IMR-90 (cell line): ENCODE results near the gene OR13C5. TPM values are rescaled to one million over a fixed set of nuclear protein-coding genes. Genes with fewer than 3 reads are reported as not detected.

Experiments used
- ATAC-seq: fragments of 200-7000 bp; cut with Tn5 transposase; 2 replicates; pipeline ENCODE4 v1.9.1; 2020; ENCODE audit warnings: low read depth, mild to moderate bottlenecking, moderate library complexity
- BruUV-seq: library from RNA; stranded (reverse); fragments of 400-500 nt; replicated peaks from 2 replicates; lab custom pipeline; 2021; lab: Mats Ljungman, UMichigan
- CTCF ChIA-PET: fragments of 300-600 bp; formaldehyde crosslinking; extraction: SDS; loops from one replicate; lab custom pipeline; 2021; ENCODE audit warnings: antibody characterized with exemption; lab: Yijun Ruan, JAX
- POLR2A ChIA-PET: fragments of 300-600 bp; sonication (Branson Sonifier 250); formaldehyde crosslinking; loops from one replicate; lab custom pipeline; 2022; ENCODE audit warnings: antibody characterized with exemption; ENCODE audit not compliant: unreplicated experiment; lab: Charles Lee
- DNase-seq: peaks from one replicate; pipeline ENCODE4 v3.0.0; 2013
- H2AFZ ChIP-seq: replicated peaks from 2 replicates; pipeline ENCODE3; 2013; ENCODE audit warnings: low read length, mild to moderate bottlenecking; ENCODE audit not compliant: poor library complexity
- H2AK5ac ChIP-seq: 2 replicates; pipeline ENCODE4 v1.6.1; 2013; ENCODE audit warnings: low read depth, low read length, inconsistent platforms
- H2AK9ac ChIP-seq: replicated peaks from 2 replicates; pipeline ENCODE3; 2013; ENCODE audit warnings: mild to moderate bottlenecking, low read depth, low read length, moderate library complexity; ENCODE audit not compliant: poor library complexity
- H2BK120ac ChIP-seq: 2 replicates; pipeline ENCODE4 v1.6.1; 2013; ENCODE audit warnings: low read depth, low read length, inconsistent platforms
- H2BK15ac ChIP-seq: 3 replicates; pipeline ENCODE4 v1.6.1; 2013; ENCODE audit warnings: low read depth, low read length, inconsistent platforms
- H2BK20ac ChIP-seq: 2 replicates; pipeline ENCODE4 v1.6.1; 2013; ENCODE audit warnings: low read depth, mild to moderate bottlenecking, inconsistent platforms, low read length, moderate library complexity
- H2BK5ac ChIP-seq: 2 replicates; pipeline ENCODE4 v1.6.1; 2013; ENCODE audit warnings: mild to moderate bottlenecking, low read depth, low read length, inconsistent platforms; ENCODE audit not compliant: poor library complexity, severe bottlenecking
- H3K14ac ChIP-seq: replicated peaks from 2 replicates; pipeline ENCODE4 v1.6.1; 2013; ENCODE audit warnings: low read depth, low read length, inconsistent platforms
- H3K18ac ChIP-seq: 2 replicates; pipeline ENCODE4 v1.6.1; 2013; ENCODE audit warnings: low read depth, low read length, control low read depth
- H3K23ac ChIP-seq: 2 replicates; pipeline ENCODE4 v1.6.1; 2013; ENCODE audit warnings: low read depth, low read length, inconsistent platforms
- H3K27ac ChIP-seq: 2 replicates; pipeline ENCODE4 v1.5.1; 2013; ENCODE audit warnings: mild to moderate bottlenecking, control low read depth, low read length; ENCODE audit not compliant: insufficient read depth
- H3K27me3 ChIP-seq: 2 replicates; pipeline ENCODE4 v1.6.1; 2013; ENCODE audit warnings: low read length; ENCODE audit not compliant: control insufficient read depth, insufficient read depth
- H3K36me3 ChIP-seq: 2 replicates; pipeline ENCODE4 v1.6.1; 2013; ENCODE audit warnings: low read length, mixed read lengths; ENCODE audit not compliant: control insufficient read depth, insufficient read depth
- H3K4ac ChIP-seq: 2 replicates; pipeline ENCODE4 v1.6.1; 2013; ENCODE audit warnings: low read depth, low read length, inconsistent platforms
- H3K4me1 ChIP-seq: 2 replicates; pipeline ENCODE4 v1.6.1; 2013; ENCODE audit warnings: low read length, mixed read lengths; ENCODE audit not compliant: control insufficient read depth, insufficient read depth
- H3K4me2 ChIP-seq: 2 replicates; pipeline ENCODE4 v1.6.1; 2013; ENCODE audit warnings: low read depth, mild to moderate bottlenecking, control low read depth, low read length, moderate library complexity
- H3K4me3 ChIP-seq: 2 replicates; pipeline ENCODE4 v1.5.1; 2013; ENCODE audit warnings: low read depth, mild to moderate bottlenecking, control low read depth, low read length, moderate library complexity; ENCODE audit not compliant: insufficient read depth
- H3K56ac ChIP-seq: 2 replicates; pipeline ENCODE4 v1.6.1; 2013; ENCODE audit warnings: low read length, inconsistent platforms; ENCODE audit not compliant: insufficient read depth; ENCODE audit errors: extremely low read depth
- H3K79me1 ChIP-seq, 2 experiments: 2 replicates each; pipeline ENCODE4 v1.6.1; 2013; ENCODE audit warnings: low read length in 2 of 2, inconsistent platforms in 1 of 2, low read depth in 1 of 2
- H3K9ac ChIP-seq: 2 replicates; pipeline ENCODE4 v1.6.1; 2013; ENCODE audit warnings: low read depth, low read length, control low read depth
- H3K9me1 ChIP-seq: 2 replicates; pipeline ENCODE4 v1.6.1; 2013; ENCODE audit warnings: low read length, inconsistent platforms; ENCODE audit not compliant: insufficient read depth
- H3K9me3 ChIP-seq: 2 replicates; pipeline ENCODE4 v1.6.1; 2013; ENCODE audit warnings: low read length; ENCODE audit not compliant: control insufficient read depth, insufficient read depth
- H4K20me1 ChIP-seq: 2 replicates; pipeline ENCODE4 v1.6.1; 2013; ENCODE audit warnings: low read length, inconsistent platforms; ENCODE audit not compliant: insufficient read depth
- H4K5ac ChIP-seq: 2 replicates; pipeline ENCODE4 v1.6.1; 2013; ENCODE audit warnings: mild to moderate bottlenecking, low read depth, low read length, control low read depth
- H4K8ac ChIP-seq, 2 experiments: 2 replicates each; pipeline ENCODE4 v1.6.1; 2013; ENCODE audit warnings: low read depth in 2 of 2, low read length in 2 of 2, control low read depth in 1 of 2, inconsistent platforms in 1 of 2
- H4K91ac ChIP-seq: 2 replicates; pipeline ENCODE4 v1.6.1; 2013; ENCODE audit warnings: low read depth, low read length, inconsistent platforms; ENCODE audit not compliant: insufficient read depth
- BHLHE40 ChIP-seq: fragments of 150-350 bp; IDR thresholded peaks from 2 replicates; pipeline ENCODE4 v1.6.1; 2016; ENCODE audit warnings: mild to moderate bottlenecking, low read depth, low read length
- CEBPB ChIP-seq: IDR thresholded peaks from 2 replicates; pipeline ENCODE4 v1.6.1; 2012; ENCODE audit warnings: low read depth, low read length, improper control_type of control experiment
- CHD1 ChIP-seq: IDR thresholded peaks from 2 replicates; pipeline ENCODE4 v1.6.1; 2012; ENCODE audit warnings: low read depth, low read length, improper control_type of control experiment
- FOS ChIP-seq: fragments of 150-350 bp; IDR thresholded peaks from 2 replicates; pipeline ENCODE4 v1.6.1; 2016; ENCODE audit warnings: low read depth, low read length
- MAFK ChIP-seq: IDR thresholded peaks from 2 replicates; pipeline ENCODE4 v1.6.1; 2012; ENCODE audit warnings: low read depth, low read length, improper control_type of control experiment
- MAZ ChIP-seq: IDR thresholded peaks from 2 replicates; pipeline ENCODE4 v1.6.1; 2012; ENCODE audit warnings: low read depth, mild to moderate bottlenecking, low read length, improper control_type of control experiment, moderate library complexity, borderline replicate concordance
- MXI1 ChIP-seq: IDR thresholded peaks from 2 replicates; pipeline ENCODE4 v1.6.1; 2012; ENCODE audit warnings: low read depth, mild to moderate bottlenecking, low read length, moderate library complexity, borderline replicate concordance
- NFE2L2 ChIP-seq: fragments of 150-350 bp; IDR thresholded peaks from 2 replicates; pipeline ENCODE4 v1.6.1; 2016; ENCODE audit warnings: low read depth, mild to moderate bottlenecking, low read length
- POLR2A ChIP-seq: IDR thresholded peaks from 2 replicates; pipeline ENCODE4 v1.6.1; 2012; ENCODE audit warnings: mild to moderate bottlenecking, low read depth, low read length
- RAD21 ChIP-seq: IDR thresholded peaks from 2 replicates; pipeline ENCODE4 v1.6.1; 2012; ENCODE audit warnings: low read length, improper control_type of control experiment
- RCOR1 ChIP-seq: IDR thresholded peaks from 2 replicates; pipeline ENCODE4 v1.6.1; 2012; ENCODE audit warnings: mild to moderate bottlenecking, low read length, improper control_type of control experiment; ENCODE audit not compliant: insufficient replicate concordance
- RFX5 ChIP-seq: IDR thresholded peaks from 2 replicates; pipeline ENCODE4 v1.8.0; 2012; ENCODE audit warnings: low read depth, mild to moderate bottlenecking, low read length, moderate library complexity
- SMC3 ChIP-seq: fragments of 150-350 bp; IDR thresholded peaks from 2 replicates; pipeline ENCODE4 v1.6.1; 2016; ENCODE audit warnings: low read depth, mild to moderate bottlenecking, antibody characterized with exemption, low read length, moderate library complexity
- USF2 ChIP-seq: fragments of 150-350 bp; IDR thresholded peaks from 2 replicates; pipeline ENCODE4 v1.6.1; 2017; ENCODE audit warnings: mild to moderate bottlenecking, antibody characterized with exemption, low read length, low read depth
- WGBS, 2 experiments: methylation state at CpG; one replicate each; pipeline versions ENCODE4 v1.1.5 to v1.1.7; 2013; ENCODE audit warnings: missing lambda C conversion rate in 2 of 2; ENCODE audit not compliant: insufficient read length in 1 of 2; ENCODE audit errors: extremely low coverage in 2 of 2; 5-methylcytosine and 5-hydroxymethylcytosine counted together
- dilution Hi-C: fragments of 300-500 bp; cut with HindIII; formaldehyde crosslinking; loops from one replicate; pipeline ENCODE4 v1.14.3; 2018; ENCODE audit warnings: low sequenced_read_pairs; ENCODE audit not compliant: unreplicated experiment
- in situ Hi-C: fragments of 300-500 bp; cut with MboI; formaldehyde crosslinking; loops from 3 replicates; pipeline ENCODE4 v1.14.3; 2019; ENCODE audit warnings: low sequenced_read_pairs, inconsistent platforms, mixed read lengths
- intact Hi-C: fragments of 100-400 bp; cut with micrococcal nuclease; formaldehyde crosslinking; loops from 2 replicates; pipeline ENCODE4 v1.10.0; 2022
- polyA plus RNA-seq, 3 experiments: library from polyadenylated mRNA; depleted of rRNA; stranded (reverse); fragments of >200 nt; gene quantifications; 2 replicates each; pipeline ENCODE4 v1.2.3, GENCODE V29; 2012; ENCODE audit warnings: low replicate concordance in 1 of 3
- total RNA-seq: library from RNA; depleted of rRNA; stranded (reverse); fragments of >200 nt; gene quantifications from 2 replicates; pipeline ENCODE4 v1.2.3, GENCODE V29; 2012
- TF ChIP-seq, protein P1 (sequence below): fragments of 150-350 bp; IDR thresholded peaks from 2 replicates; pipeline ENCODE4 v1.6.1; 2016; ENCODE audit warnings: low read depth, mild to moderate bottlenecking, low read length, moderate library complexity, borderline replicate concordance
- TF ChIP-seq, protein P2 (sequence below): conservative IDR thresholded peaks from 2 replicates; pipeline ENCODE4 v1.5.1; 2012; ENCODE audit warnings: mild to moderate bottlenecking, low read depth, low read length, improper control_type of control experiment

The OR13C5 gene
- total and polyA plus RNA-seq, 2 of the 4 experiments (the other 2 are of a cell fraction): not detected

GRCh38 chr9:104606152-104606551 lies 6.9 kb upstream of the OR13C5 start:
- no peak overlapping the region for H3K4me2 ChIP-seq
- no peak overlapping the region for H2BK15ac ChIP-seq
- H2AK9ac ChIP-seq: no peak overlapping the region
- H3K9ac ChIP-seq: no peak overlapping the region
- H2BK5ac ChIP-seq: no peak overlapping the region
- no peak overlapping the region for H3K4ac ChIP-seq
- H2AFZ ChIP-seq: no peak overlapping the region
- ChIA-PET CTCF (no interaction called here), POLR2A (no interaction called here)
- no peak overlapping the region for H3K4me3 ChIP-seq
- in situ Hi-C loops: no loop called here
- dilution Hi-C loops: no loop called here
- TF ChIP-seq RAD21: no peak
- no peak for TF ChIP-seq RCOR1
- no peak for TF ChIP-seq POLR2A
- no peak for TF ChIP-seq CEBPB
- TF ChIP-seq BHLHE40: no peak
- TF ChIP-seq, protein P1, sequence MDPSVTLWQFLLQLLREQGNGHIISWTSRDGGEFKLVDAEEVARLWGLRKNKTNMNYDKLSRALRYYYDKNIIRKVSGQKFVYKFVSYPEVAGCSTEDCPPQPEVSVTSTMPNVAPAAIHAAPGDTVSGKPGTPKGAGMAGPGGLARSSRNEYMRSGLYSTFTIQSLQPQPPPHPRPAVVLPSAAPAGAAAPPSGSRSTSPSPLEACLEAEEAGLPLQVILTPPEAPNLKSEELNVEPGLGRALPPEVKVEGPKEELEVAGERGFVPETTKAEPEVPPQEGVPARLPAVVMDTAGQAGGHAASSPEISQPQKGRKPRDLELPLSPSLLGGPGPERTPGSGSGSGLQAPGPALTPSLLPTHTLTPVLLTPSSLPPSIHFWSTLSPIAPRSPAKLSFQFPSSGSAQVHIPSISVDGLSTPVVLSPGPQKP: no peak
- TF ChIP-seq SMC3: no peak
- TF ChIP-seq USF2: no peak
- TF ChIP-seq, protein P2, sequence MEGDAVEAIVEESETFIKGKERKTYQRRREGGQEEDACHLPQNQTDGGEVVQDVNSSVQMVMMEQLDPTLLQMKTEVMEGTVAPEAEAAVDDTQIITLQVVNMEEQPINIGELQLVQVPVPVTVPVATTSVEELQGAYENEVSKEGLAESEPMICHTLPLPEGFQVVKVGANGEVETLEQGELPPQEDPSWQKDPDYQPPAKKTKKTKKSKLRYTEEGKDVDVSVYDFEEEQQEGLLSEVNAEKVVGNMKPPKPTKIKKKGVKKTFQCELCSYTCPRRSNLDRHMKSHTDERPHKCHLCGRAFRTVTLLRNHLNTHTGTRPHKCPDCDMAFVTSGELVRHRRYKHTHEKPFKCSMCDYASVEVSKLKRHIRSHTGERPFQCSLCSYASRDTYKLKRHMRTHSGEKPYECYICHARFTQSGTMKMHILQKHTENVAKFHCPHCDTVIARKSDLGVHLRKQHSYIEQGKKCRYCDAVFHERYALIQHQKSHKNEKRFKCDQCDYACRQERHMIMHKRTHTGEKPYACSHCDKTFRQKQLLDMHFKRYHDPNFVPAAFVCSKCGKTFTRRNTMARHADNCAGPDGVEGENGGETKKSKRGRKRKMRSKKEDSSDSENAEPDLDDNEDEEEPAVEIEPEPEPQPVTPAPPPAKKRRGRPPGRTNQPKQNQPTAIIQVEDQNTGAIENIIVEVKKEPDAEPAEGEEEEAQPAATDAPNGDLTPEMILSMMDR: no peak
- no peak for TF ChIP-seq NFE2L2
- no peak for TF ChIP-seq MAFK
- no peak for TF ChIP-seq FOS
- TF ChIP-seq MXI1: no peak
- no peak for TF ChIP-seq RFX5
- no peak for TF ChIP-seq CHD1
- no peak for TF ChIP-seq MAZ
- H3K23ac ChIP-seq: no peak overlapping the region
- DNase-seq: no peak
- no CpG with 5 or more reads among the region's 2 CpGs for WGBS, 2 experiments
- H4K91ac ChIP-seq: no peak overlapping the region
- no peak overlapping the region for H4K5ac ChIP-seq
- H3K27ac ChIP-seq: no peak overlapping the region
- H2BK20ac ChIP-seq: no peak overlapping the region
- no peak overlapping the region for H3K56ac ChIP-seq
- no peaks in the 10 kb centered on the region for H3K27me3 ChIP-seq
- H4K20me1 ChIP-seq: no peaks in the 10 kb centered on the region
- no peaks in the 10 kb centered on the region for H3K79me1 ChIP-seq
- no peak for ATAC-seq
- no peak overlapping the region for H2AK5ac ChIP-seq
- no peaks in the 10 kb centered on the region for H3K4me1 ChIP-seq
- H4K8ac ChIP-seq: no peak overlapping the region
- no TSS peak for BruUV-seq
- H3K18ac ChIP-seq: no peak overlapping the region
- intact Hi-C loops: no loop called here
- H3K14ac ChIP-seq: no peak overlapping the region
- no peaks in the 10 kb centered on the region for H3K9me1 ChIP-seq
- H2BK120ac ChIP-seq: no peak overlapping the region
- H3K36me3 ChIP-seq: no peaks in the 10 kb centered on the region
- 0 out of 2 replicates have a peak, but pooled peaks cover 2% of the 10 kb centered on the region for H3K9me3 ChIP-seq
